GM15510 (cell line): ENCODE measurements around the gene CSMD2.

Experiments used
- POLR2A ChIP-seq: IDR thresholded peaks from 3 replicates; pipeline ENCODE4 v1.6.1; 2011; ENCODE audit warnings: borderline replicate concordance; ENCODE audit not compliant: insufficient read length; ENCODE audit errors: extremely low read depth

CSMD2 gene

DNA sequence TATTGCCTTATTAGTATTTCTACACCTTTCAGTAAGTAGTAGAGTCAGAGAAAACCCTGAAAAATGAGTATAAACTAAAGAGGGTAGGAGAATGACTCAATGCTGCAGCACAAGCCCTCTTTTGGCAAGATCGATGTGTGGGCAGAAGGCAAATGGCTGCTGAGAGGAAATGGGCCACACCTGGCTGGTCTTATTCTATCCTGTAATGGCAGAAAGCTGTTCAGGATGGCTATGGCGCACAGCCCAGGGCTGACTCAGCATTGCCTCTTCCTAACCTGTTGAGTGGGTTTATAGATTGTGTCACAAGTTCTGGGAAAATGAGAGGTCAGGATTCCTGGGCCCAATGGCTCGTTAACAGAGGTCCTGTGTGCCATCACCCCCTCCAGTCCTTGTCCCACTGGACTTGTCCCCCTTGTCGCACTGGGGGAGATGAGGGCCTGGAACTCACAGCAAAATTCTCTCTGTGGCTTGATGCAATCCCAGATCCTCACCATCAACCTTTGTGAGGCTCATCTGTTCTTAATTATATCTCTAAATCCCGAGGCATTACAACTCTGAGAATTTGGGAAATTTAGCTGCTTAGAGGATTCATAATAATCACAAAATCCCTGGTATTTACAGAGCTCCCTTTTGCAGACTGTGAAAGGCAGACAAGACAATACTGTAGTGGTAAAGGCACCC is 287.9 kb downstream of the CSMD2 start:
- TF ChIP-seq POLR2A: no peak

DNA sequence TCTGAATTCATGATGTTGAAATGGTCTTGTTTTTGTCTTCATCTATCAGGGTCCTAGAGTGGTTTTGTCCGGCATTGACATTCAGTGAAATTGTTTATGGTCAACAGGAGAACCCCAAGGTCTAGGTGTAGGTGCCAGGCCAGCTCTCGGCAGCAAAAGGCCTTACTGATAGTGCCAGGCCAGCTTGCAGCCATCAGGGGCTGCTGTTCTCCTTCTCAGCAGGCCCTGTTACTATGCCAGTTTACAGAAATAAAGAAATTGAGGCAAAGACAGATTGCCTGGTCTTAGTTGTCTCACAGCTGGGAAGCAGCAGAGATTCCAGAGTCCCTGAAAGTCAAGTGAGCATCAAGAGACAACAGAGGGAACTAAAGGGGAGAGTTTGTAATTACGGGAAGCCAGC is 289.2 kb downstream of the CSMD2 start:
- no peak for TF ChIP-seq POLR2A

DNA sequence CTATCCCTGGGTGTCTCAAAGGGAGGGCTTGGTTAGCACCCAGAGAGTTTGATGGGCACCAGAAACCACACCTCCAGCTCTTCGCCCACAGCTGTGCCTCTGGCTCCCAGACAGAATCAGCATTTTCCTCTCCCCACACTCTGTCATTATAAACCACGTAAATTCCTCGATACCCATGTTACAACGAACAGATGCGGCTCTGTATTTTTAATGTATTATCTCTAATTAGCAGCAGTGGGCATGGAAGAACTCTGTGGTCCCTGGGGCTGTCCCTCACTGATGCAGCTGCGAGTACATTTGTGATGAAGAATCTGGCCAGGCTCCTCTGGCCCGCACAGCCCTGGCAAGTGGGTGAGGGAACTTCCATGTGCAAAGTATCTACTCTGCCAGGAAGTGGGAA is 290.4 kb downstream of the CSMD2 start:
- TF ChIP-seq POLR2A: no peak

DNA sequence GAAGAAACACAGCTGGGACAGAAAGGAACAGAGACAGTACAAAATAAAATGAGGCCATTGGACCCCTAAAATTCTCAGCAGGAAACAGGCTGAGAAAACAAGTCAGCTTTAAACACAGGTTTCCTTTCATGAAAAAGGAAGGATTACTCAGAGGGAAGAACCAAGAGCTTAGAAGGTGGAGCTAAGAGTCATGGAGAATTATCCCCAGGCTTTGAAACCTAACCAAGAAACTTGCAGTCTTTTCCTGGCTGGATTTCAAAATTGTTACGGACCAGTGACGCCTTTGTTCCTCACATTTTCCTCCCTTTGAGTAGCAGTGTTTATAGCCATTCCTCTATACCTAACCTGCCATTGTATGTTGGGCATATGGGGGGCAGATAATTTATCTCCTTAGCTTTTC is 292.3 kb downstream of the CSMD2 start:
- TF ChIP-seq POLR2A: no peak

DNA sequence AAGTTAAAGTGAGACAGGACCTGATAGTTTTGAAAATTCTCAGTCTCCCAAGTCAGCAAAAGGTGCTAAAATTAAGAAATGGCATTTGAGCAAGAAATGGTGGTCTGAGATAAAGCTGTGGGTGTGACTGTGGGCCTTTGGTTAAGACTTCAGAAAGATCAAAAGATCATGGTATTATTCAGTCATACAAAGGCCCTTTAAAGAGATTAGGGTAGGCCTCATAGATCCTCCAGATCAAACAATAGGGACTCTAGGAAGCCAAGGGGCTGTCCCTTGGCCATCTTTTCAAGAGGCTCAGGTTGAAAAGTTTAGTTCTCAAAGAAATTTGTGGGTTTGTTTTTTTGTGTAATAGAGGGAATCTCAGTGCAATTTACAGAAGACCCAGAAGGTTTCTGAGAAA is 292.8 kb downstream of the CSMD2 start:
- no peak for TF ChIP-seq POLR2A

DNA sequence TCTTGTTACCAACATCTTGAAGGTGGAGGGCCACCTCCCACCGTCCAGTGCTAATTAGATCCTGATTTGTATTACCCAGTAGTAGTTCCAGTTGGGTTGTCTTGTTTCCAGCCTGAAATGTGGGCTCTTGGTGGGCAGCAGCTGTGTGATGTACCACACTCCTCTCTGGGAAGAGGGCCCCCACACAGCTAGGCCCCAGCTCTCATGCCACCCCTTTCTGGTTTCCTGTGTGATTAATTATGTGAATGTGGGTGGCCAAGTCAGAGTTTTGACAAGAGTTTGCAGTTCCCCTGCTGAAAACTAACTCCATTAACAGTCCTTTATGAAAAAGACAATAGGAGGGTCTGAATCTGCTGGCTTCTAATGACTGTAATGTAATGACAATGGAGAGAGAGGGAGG is 297.3 kb downstream of the CSMD2 start:
- TF ChIP-seq POLR2A: no peak

DNA sequence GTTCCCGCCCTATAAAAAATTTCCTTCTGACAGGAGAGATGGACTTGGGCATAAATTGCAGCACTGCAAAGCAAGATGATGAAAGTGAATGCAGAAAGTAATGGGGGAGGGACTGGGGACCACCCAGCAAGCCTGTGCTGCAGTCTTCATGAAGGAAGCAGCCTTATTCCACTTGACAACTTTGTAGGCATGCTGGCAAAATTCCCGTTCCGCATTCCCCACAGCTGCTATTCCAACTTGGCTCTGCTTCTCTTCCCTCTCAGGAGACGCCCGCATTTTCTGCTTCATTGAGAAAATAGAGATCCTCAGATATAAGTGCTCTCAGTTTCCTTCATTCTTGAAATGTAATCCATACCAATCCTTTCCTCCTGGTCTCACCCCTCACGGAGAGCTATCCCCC is 298.7 kb downstream of the CSMD2 start:
- no peak for TF ChIP-seq POLR2A

DNA sequence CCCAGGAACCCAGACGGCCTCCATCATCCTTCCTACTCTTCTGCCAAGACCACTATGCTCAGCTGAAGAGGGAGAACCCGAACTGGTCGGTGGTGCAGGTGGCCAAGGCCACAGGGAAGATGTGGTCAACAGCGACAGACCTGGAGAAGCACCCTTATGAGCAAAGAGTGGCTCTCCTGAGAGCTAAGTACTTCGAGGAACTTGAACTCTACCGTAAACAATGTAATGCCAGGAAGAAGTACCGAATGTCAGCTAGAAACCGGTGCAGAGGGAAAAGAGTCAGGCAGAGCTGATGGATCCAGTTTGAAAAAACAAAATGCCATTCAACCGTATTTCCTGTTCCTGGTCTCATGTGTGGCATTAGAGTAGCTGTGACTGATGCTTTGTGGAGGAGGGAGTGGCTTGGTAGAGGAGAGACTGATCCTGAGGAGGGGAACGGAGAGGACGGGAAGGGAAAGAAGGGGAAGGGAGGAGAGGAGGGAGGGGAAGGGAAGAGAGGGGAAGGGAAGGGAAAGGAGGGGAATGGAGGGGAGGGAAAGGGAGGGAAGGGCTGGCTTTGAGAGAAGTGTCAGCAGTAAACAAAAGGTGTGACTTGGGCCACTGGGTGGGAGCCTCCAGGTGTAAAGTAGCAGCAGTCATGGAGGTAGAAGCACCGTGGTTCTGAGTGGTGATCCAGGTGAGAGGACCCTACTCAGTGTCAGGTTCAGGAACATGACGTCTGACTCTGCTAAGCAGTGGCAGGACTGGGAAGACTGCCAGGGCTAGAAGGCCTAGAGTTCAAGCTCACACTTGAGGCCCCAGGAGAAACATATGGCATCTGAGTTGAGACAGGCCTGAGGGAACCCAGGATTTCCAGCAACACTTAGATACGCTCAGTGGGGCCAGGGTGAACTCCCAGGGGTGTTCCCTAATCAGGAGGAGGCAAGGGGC is 300.3 kb downstream of the CSMD2 start:
- no peak for TF ChIP-seq POLR2A

DNA sequence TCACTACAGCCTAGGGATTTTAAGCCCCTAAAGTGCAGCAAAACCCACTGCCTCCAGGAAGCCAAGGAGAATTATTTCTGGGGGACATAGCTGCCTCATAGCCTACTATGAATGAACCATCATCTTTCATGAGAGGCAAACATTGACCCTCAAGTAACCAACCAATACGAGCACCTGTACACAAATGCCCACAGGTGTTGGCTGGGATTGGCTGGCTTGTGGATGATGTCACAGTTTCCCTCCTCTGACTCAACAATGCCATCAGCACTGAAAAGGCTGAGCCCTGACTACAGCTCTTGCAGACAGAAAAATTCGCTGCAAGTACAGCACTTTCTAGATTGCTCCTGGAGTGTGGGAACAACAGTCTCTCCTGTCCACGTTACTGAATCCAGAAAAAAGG is 301.3 kb downstream of the CSMD2 start, which contains the start of gene HMGB4:
HMGB4 (plus strand) TSS at position 301 of the 400 bp plus-strand sequence. CDS start 113 bp downstream, outside the sequence.
- TF ChIP-seq POLR2A: no peak

DNA sequence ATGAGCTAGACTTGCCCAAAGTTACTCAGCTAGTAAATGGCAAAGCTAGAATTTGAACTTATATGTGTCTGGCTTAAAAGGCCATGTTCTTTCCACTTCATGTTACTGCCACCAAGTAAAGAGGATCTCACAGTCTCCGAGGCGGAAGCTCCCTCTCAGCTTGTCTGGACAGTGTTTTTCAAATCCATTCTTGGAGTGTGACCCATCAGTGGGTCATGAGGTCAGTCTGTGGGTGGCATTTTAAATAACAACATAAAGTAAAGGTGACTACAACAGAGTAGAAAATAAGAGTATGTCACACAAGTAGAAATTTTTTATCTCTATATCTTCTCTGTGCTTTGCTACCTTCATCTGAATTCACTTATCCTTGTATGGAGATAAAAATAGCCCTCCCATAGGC is 304.4 kb downstream of the CSMD2 start:
- no peak for TF ChIP-seq POLR2A

DNA sequence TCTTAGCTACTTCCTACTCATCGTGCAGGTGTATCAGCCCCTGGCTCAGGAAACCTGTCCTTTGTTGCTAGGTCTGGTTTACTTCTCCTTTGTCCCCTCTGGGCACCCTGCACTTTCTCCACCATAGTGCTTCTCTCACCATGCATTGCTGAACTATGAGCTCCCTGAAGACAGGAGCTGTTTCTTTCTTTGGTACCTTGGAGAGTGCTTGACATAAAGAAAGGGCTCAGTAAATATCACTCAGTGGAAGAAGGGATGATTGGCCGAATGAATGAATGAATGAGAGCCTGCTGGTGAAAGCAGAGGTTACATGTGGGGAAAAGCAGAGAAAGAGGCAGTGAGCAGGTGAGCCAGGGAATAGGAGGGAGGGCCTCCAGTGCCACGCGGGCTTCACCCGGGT is 310.9 kb downstream of the CSMD2 start:
- TF ChIP-seq POLR2A: no peak

DNA sequence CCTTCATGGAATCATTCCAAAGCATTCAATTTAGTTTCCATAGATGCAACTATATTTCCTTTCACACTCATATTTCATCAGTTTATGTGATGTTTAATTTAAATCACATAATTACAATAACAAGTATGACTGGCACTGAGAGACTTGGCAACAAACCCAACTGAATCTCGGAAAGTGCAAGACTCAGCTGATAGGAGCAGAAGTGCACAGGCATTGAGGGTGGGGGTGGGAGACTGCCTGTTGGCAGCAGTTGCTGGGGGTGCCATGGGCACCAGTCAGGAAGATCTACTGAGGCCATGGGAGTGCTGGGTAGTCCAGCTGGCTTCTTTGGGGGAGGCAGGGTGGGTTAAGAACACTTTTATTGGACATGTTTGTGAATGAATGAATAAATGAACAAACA is 311.6 kb downstream of the CSMD2 start:
- TF ChIP-seq POLR2A: no peak

DNA sequence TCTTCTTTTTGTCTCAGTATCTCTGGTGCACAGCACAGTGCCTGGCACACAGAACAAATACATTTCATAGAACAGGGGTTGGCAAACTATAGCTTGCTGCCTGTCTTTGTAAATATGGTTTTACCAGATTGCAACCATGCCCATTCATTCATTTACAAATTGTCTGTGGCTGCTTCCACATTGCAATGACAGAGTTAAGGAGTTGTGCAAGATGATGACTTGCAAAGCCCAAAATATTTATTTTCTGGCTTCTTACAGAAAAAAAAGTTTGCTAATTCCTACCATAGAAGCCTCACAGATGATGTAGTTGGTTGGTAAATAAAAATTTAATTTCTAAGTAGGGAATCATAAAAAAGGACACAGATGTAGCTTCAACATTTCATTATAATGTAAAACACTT is 312.3 kb downstream of the CSMD2 start:
- no peak for TF ChIP-seq POLR2A

DNA sequence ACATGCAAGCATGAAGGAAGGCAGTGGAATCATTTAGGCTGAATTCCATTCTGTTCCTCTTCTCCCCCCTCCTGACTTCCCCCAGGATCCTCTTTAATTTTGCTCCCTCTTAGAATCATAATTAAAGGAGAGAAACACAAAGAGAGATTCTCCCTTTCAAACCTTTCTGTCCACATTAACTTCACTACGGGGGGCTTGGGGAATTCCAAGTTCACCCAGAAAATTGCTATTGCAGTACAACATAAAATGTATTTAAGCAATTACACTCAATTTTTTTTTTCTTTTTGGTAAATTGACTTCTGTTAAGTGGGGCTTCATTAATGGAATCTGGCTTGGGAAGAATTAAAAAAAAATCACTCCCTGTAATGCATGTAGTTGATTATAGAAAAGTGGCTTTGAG is 314.5 kb downstream of the CSMD2 start:
- TF ChIP-seq POLR2A: no peak

DNA sequence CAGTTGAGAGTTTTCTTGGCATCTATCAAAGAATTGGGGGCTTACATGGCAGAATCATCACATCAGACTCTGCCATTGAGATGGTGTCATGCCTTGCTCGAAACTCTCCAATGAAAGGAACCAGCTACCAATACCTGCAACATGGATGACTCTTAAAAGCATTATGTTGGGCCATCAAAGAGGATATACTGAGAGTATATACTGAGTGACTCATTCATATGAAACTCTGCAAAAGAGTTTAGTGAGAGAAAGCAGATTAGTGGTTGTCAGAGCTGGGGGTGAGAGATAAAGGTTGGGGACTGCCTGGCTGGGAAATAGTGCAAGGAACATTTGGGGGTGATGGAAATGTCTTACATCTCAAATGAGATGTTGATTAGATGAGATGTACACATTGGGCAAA is 315.8 kb downstream of the CSMD2 start:
- no peak for TF ChIP-seq POLR2A
